ENCODE data around the gene MXRA8. TPM values are rescaled to one million over a fixed set of nuclear protein-coding genes. Genes with fewer than 3 reads are reported as not detected.

Gene MXRA8
- total and polyA plus RNA-seq, 4 donors: 38.5 to 213 (median 66.9) TPM

DNA sequence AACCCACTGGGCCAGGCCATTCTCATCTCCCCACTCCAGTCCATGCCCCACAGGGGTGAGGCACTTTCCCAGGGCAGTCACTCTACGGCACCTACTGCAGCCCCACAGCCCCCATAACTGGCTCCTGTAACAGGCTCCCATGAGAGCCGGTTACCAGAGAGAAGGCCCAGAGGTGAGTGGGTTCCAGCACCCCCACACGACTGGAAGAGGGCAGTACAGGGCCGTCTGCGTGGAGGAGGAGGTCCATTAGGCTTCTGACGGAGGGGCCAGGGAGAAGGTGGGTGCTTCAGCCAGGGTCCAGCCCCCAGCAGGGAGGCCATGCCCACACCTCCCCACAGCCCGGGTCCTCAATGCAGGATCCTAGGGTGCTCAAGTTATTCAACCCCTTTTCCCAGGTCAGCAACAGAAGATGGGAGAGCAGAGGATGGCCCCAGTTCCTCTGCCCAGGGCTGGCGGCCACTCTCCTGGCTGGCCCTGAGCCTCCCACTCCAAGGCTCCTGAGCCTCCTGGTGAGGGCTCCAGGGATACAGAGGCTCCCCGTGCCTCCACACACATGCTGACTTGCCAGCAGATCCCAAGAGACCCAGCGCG, 52.2 kb downstream of the MXRA8 start:
- ATAC-seq (ENCODE audit: insufficient read depth, low FRiP score): no peak
- WGBS, 2 donors: 41 to 46% methylated on average over 11 of the region's 11 CpGs
- H3K4me1 ChIP-seq (ENCODE audit: control insufficient read depth in 5 of 5, insufficient read depth in 5 of 5, low read length in 5 of 5): peaks cover 11 to 42% (median 17%) of the 10 kb centered on the region in 5 donors

DNA sequence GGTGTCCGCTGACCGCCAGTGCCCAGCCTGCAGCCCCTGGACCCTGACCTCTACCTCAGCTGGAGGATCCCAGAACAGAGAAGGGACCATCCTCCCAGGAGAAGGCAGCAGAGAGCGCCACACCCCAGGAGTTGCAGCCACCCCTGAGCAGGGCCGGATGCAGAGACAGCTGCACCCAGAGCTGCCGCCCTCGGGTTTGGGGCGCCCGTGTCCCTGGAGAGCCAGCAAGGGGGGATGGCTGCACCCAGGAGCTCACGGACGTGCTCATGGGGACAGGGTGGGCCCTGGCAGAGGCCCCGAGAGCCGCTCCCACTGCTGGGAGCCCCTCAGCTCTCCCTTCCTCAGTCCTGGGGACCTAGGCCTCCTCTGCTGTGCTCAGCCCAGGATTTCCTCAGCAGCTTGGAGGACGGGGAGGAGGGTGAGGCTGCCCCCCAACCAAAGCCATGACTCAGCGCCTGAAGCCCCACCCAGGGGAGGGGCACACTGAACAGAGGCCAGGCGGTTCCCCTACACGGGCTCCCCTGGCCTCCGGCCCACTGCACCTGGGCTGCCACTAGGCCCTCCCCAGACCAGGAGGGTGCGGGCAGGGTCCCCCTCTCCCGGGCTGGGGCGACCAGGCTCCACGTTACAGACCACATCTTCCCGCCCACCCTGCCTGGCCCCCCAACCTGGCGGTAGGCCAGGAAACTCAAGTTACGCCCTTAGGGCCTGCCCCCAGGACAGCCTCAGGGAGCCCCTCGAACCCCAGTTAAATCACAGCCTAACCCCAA, 52.9 kb downstream of the MXRA8 start:
- no peak overlapping the region for H3K9ac ChIP-seq (ENCODE audit: insufficient read depth in 1 of 2, low read length in 2 of 2)
- peaks cover 0 to 5% (median 2%) of the 10 kb centered on the region in 4 donors for H3K36me3 ChIP-seq (ENCODE audit: control insufficient read depth in 4 of 4, insufficient read depth in 4 of 4, low read length in 4 of 4)
- WGBS, 2 donors: 20 to 28% methylated on average over 20 to 25 of the region's 25 CpGs
- H3K27ac ChIP-seq (ENCODE audit: low read depth in 1 of 2, low read length in 1 of 2): peak overlapping the region; percentile 5 to 40
- DNase-seq (peak in 2 of 3 donors; percentile 40 to 47), ATAC-seq (ENCODE audit: insufficient read depth, low FRiP score) (peak; percentile 5)
- no peaks in the 10 kb centered on the region for H3K27me3 ChIP-seq (ENCODE audit: control insufficient read depth in 3 of 3, insufficient read depth in 3 of 3, low read length in 2 of 3)
- H3K9me3 ChIP-seq (ENCODE audit: control insufficient read depth in 4 of 4, insufficient read depth in 3 of 4, low read length in 3 of 4): no peaks in the 10 kb centered on the region
- H3K4me3 ChIP-seq: no peak overlapping the region
- peaks cover 11 to 42% (median 17%) of the 10 kb centered on the region in 5 donors for H3K4me1 ChIP-seq (ENCODE audit: control insufficient read depth in 5 of 5, insufficient read depth in 5 of 5, low read length in 5 of 5)
- TF ChIP-seq, protein P1, sequence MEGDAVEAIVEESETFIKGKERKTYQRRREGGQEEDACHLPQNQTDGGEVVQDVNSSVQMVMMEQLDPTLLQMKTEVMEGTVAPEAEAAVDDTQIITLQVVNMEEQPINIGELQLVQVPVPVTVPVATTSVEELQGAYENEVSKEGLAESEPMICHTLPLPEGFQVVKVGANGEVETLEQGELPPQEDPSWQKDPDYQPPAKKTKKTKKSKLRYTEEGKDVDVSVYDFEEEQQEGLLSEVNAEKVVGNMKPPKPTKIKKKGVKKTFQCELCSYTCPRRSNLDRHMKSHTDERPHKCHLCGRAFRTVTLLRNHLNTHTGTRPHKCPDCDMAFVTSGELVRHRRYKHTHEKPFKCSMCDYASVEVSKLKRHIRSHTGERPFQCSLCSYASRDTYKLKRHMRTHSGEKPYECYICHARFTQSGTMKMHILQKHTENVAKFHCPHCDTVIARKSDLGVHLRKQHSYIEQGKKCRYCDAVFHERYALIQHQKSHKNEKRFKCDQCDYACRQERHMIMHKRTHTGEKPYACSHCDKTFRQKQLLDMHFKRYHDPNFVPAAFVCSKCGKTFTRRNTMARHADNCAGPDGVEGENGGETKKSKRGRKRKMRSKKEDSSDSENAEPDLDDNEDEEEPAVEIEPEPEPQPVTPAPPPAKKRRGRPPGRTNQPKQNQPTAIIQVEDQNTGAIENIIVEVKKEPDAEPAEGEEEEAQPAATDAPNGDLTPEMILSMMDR (IDR thresholded peaks at IDR 0.05; ENCODE audit: control extremely low read depth, extremely low read depth): no peak

More for the DNA sequence above, 52.2 kb downstream of the MXRA8 start:
- Histone ChIP-seq H3K9me3 (ENCODE audit: control insufficient read depth in 4 of 4, insufficient read depth in 3 of 4, low read length in 3 of 4) (no peaks in the 10 kb centered on the region), H3K27me3 (ENCODE audit: control insufficient read depth in 3 of 3, insufficient read depth in 3 of 3, low read length in 2 of 3) (no peaks in the 10 kb centered on the region), H3K4me3 (no peak overlapping the region), H3K27ac (ENCODE audit: low read depth in 1 of 2, low read length in 1 of 2) (peak overlapping the region in 1 of 2 donors; percentile 5), H3K36me3 (ENCODE audit: control insufficient read depth in 4 of 4, insufficient read depth in 4 of 4, low read length in 4 of 4) (peaks cover 0 to 10% (median 2%) of the 10 kb centered on the region in 4 donors), H3K9ac (ENCODE audit: insufficient read depth in 1 of 2, low read length in 2 of 2) (no peak overlapping the region)
- DNase-seq: no peak
- TF ChIP-seq, protein P1 (IDR thresholded peaks at IDR 0.05; ENCODE audit: control extremely low read depth, extremely low read depth): no peak

DNA sequence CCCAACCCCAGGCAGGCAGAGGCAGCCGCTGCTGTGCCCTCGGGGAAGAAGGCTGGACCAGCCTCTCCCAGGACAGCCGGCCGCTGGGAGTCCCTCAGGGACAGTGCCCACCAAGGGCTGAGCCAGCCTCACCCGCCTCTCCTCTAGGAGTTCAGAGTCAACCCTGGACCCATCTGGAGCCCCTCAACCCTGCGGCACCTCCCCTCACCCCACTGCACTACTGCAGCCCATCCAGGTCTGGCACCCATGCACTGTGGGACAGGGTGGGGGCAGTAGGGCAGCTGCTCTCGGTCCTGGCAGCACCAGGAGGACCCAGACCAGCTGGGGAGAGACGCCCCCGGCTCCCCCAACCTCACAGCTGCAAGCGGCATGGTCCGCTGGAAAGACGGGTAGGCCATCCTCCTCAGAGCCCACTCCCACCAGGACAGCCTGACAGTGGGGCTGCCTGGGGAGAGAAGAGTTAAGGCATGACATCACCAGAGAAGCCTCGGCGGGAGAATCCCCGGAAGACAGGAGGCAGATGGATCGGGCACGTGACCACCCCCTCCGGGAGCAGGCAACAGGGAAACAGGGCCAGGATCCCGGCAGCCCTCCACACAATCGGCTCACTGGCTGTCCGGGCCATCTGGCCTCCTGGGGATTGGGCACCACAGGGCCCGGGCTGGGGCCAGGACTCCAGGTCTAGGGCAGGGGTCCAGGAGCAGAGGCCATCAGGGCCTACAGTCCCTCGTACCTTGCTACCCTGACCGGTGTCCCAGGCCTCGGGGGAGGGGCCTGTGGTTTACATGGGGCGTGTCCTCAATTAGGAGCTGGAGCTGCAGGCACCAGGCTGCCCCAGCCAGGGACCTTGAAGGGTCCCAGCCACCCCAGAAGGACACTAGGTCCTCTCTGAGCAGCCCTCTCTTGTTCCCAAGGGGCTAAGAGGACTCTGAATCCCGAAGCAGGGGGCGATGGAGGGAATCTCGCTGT, 53.7 kb downstream of the MXRA8 start:
- peaks cover 11 to 35% (median 17%) of the 10 kb centered on the region in 5 donors for H3K4me1 ChIP-seq (ENCODE audit: control insufficient read depth in 5 of 5, insufficient read depth in 5 of 5, low read length in 5 of 5)
- no peak for ATAC-seq (ENCODE audit: insufficient read depth, low FRiP score)
- H3K36me3 ChIP-seq (ENCODE audit: control insufficient read depth in 4 of 4, insufficient read depth in 4 of 4, low read length in 4 of 4): peaks cover 0 to 4% (median 0%) of the 10 kb centered on the region in 4 donors

More for the DNA sequence above, 53.7 kb downstream of the MXRA8 start:
- 44 to 48% methylated on average over 27 to 29 of the region's 29 CpGs for WGBS, 2 donors
- peak overlapping the region; percentile 5 to 40 for H3K27ac ChIP-seq (ENCODE audit: low read depth in 1 of 2, low read length in 1 of 2)
- no peaks in the 10 kb centered on the region for H3K27me3 ChIP-seq (ENCODE audit: control insufficient read depth in 3 of 3, insufficient read depth in 3 of 3, low read length in 2 of 3)
- no peak overlapping the region for H3K4me3 ChIP-seq
- H3K9ac ChIP-seq (ENCODE audit: insufficient read depth in 1 of 2, low read length in 2 of 2): peak overlapping the region in 1 of 2 donors; percentile 65
- DNase-seq: peak; percentile 90 to 92 (median 91)
- TF ChIP-seq, protein P1 (IDR thresholded peaks at IDR 0.05; ENCODE audit: control extremely low read depth, extremely low read depth): no peak
- no peaks in the 10 kb centered on the region for H3K9me3 ChIP-seq (ENCODE audit: control insufficient read depth in 4 of 4, insufficient read depth in 3 of 4, low read length in 3 of 4)

Data from lung (tissue), 12 donors.